ENCODE measurements around the gene CASKIN1.

CASKIN1 gene

DNA sequence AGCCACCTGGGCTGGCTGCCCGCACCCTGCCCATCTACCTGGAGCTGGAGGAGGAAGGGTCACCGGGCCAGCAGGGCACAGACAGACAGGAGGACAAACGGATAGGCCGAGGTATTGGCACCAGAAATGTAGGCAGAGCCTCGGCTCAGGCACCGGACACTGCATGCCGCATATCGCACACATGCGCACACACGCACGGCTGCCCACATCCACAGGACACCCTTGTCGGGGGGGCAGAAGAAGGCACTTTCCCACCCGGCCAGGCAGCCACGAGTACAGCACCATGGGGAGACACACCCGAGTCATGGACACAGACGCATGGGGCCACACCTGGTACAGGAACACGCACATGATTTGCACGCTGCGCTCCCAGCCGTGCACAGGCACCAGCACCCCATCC, 14.5 kb downstream of the CASKIN1 start:
- peaks cover 6% of the 10 kb centered on the region for H3K9me3 ChIP-seq (ENCODE audit: insufficient read depth, low read depth, low read length)
- H2BK5ac ChIP-seq (ENCODE audit: low read depth, low read length, poor library complexity): no peak overlapping the region
- no peak overlapping the region for H3K14ac ChIP-seq (ENCODE audit: low read length)
- no peak overlapping the region for H2AFZ ChIP-seq (ENCODE audit: insufficient read depth, low read length, poor library complexity)
- H3K79me1 ChIP-seq (ENCODE audit: low read length): no peaks in the 10 kb centered on the region
- H3K79me2 ChIP-seq (ENCODE audit: control insufficient read depth, insufficient read depth, low read length, poor library complexity): no peaks in the 10 kb centered on the region
- no peak overlapping the region for H2BK12ac ChIP-seq (ENCODE audit: low read length)
- H2AK5ac ChIP-seq (ENCODE audit: low read length): no peak overlapping the region
- H4K91ac ChIP-seq (ENCODE audit: low read depth, low read length): no peak overlapping the region
- H3K36me3 ChIP-seq (ENCODE audit: control insufficient read depth in 1 of 2, insufficient read depth in 2 of 2, low read length in 2 of 2): peaks cover 7 to 8% of the 10 kb centered on the region in 2 experiments
- no peak overlapping the region for H3K27ac ChIP-seq (ENCODE audit: low read depth, low read length)
- H3K4me2 ChIP-seq (ENCODE audit: low read length): no peak overlapping the region
- H3K4ac ChIP-seq (ENCODE audit: low read depth, low read length): no peak overlapping the region
- no peak overlapping the region for H3K18ac ChIP-seq (ENCODE audit: low read length)
- H3K23ac ChIP-seq (ENCODE audit: low read length): no peak overlapping the region
- no peaks in the 10 kb centered on the region for H3K4me1 ChIP-seq (ENCODE audit: control insufficient read depth in 1 of 2, insufficient read depth in 2 of 2, low read length in 2 of 2)
- H3K27me3 ChIP-seq (ENCODE audit: insufficient read depth, low read length): no peaks in the 10 kb centered on the region
- no peak overlapping the region for H2BK120ac ChIP-seq (ENCODE audit: insufficient read depth, low read length, poor library complexity)
- H3K9ac ChIP-seq (ENCODE audit: low read length): no peak overlapping the region
- H4K8ac ChIP-seq (ENCODE audit: low read depth, low read length): no peak overlapping the region
- H4K12ac ChIP-seq (ENCODE audit: low read depth, low read length): no peak overlapping the region
- no peak overlapping the region for H3K4me3 ChIP-seq (ENCODE audit: low read depth, low read length)
- WGBS (ENCODE audit: extremely low coverage, insufficient coverage, insufficient read length): no CpG with 5 or more reads among the region's 20 CpGs
- no peak for DNase-seq

GRCh38 chr16:2180962-2181923, 15.2 kb downstream of the CASKIN1 start:
- H2AFZ ChIP-seq (ENCODE audit: insufficient read depth, low read length, poor library complexity): no peak overlapping the region

GRCh38 chr16:2180461-2180860, 15.9 kb downstream of the CASKIN1 start:
- no peaks in the 10 kb centered on the region for H3K79me1 ChIP-seq (ENCODE audit: low read length)
- WGBS (ENCODE audit: extremely low coverage, insufficient coverage, insufficient read length): no CpG with 5 or more reads among the region's 43 CpGs

More at GRCh38 chr16:2180962-2181923, 15.2 kb downstream of the CASKIN1 start:
- Histone ChIP-seq H3K4ac (ENCODE audit: low read depth, low read length) (no peak overlapping the region), H3K4me1 (ENCODE audit: control insufficient read depth in 1 of 2, insufficient read depth in 2 of 2, low read length in 2 of 2) (no peaks in the 10 kb centered on the region), H3K4me3 (ENCODE audit: low read depth, low read length) (no peak overlapping the region), H3K79me1 (ENCODE audit: low read length) (no peaks in the 10 kb centered on the region), H3K9ac (ENCODE audit: low read length) (no peak overlapping the region), H2AK5ac (ENCODE audit: low read length) (no peak overlapping the region), H2BK12ac (ENCODE audit: low read length) (no peak overlapping the region), H3K23ac (ENCODE audit: low read length) (no peak overlapping the region), H3K27ac (ENCODE audit: low read depth, low read length) (no peak overlapping the region), H3K14ac (ENCODE audit: low read length) (no peak overlapping the region), H4K12ac (ENCODE audit: low read depth, low read length) (no peak overlapping the region), H4K8ac (ENCODE audit: low read depth, low read length) (no peak overlapping the region), H3K27me3 (ENCODE audit: insufficient read depth, low read length) (no peaks in the 10 kb centered on the region), H4K91ac (ENCODE audit: low read depth, low read length) (no peak overlapping the region), H3K9me3 (ENCODE audit: insufficient read depth, low read depth, low read length) (peaks cover 6% of the 10 kb centered on the region), H3K36me3 (ENCODE audit: control insufficient read depth in 1 of 2, insufficient read depth in 2 of 2, low read length in 2 of 2) (peaks cover 14 to 15% of the 10 kb centered on the region in 2 experiments), H3K18ac (ENCODE audit: low read length) (no peak overlapping the region), H2BK120ac (ENCODE audit: insufficient read depth, low read length, poor library complexity) (no peak overlapping the region), H3K79me2 (ENCODE audit: control insufficient read depth, insufficient read depth, low read length, poor library complexity) (no peaks in the 10 kb centered on the region), H3K4me2 (ENCODE audit: low read length) (no peak overlapping the region), H2BK5ac (ENCODE audit: low read depth, low read length, poor library complexity) (no peak overlapping the region)
- DNase-seq: peak in 1 of 2 donors; percentile 27
- WGBS (ENCODE audit: extremely low coverage, insufficient coverage, insufficient read length): no CpG with 5 or more reads among the region's 46 CpGs

DNA sequence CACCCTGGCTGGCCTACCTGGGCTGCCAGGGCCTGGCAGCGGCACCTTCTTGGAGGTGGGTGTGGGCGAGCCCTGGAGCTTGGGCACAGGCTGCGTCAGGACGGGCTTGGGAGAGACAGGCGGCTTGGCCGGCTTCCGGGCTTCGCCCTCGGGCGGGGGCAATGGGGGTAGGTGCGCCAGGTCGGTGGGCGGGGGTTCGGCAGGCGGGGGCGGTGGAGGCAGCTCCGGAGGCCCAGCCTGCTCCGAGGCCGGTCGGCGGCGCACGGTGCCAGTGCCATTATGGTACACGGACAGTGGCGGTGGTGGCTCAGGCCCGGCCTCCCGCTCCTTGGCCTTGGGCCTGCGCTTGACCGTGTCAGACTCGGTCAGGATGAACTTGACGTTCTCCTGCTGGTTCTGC, 16.8 kb downstream of the CASKIN1 start:
- no peaks in the 10 kb centered on the region for H3K27me3 ChIP-seq (ENCODE audit: insufficient read depth, low read length)
- peak; percentile 31 to 63 for DNase-seq
- no peak overlapping the region for H3K23ac ChIP-seq (ENCODE audit: low read length)
- H2BK12ac ChIP-seq (ENCODE audit: low read length): no peak overlapping the region
- H3K4me3 ChIP-seq (ENCODE audit: low read depth, low read length): no peak overlapping the region
- no peak overlapping the region for H2AK5ac ChIP-seq (ENCODE audit: low read length)
- H4K91ac ChIP-seq (ENCODE audit: low read depth, low read length): no peak overlapping the region
- H3K79me2 ChIP-seq (ENCODE audit: control insufficient read depth, insufficient read depth, low read length, poor library complexity): no peaks in the 10 kb centered on the region
- no peak overlapping the region for H2BK120ac ChIP-seq (ENCODE audit: insufficient read depth, low read length, poor library complexity)
- H2AFZ ChIP-seq (ENCODE audit: insufficient read depth, low read length, poor library complexity): no peak overlapping the region
- H2BK5ac ChIP-seq (ENCODE audit: low read depth, low read length, poor library complexity): no peak overlapping the region
- no peak overlapping the region for H4K12ac ChIP-seq (ENCODE audit: low read depth, low read length)
- no peak overlapping the region for H4K8ac ChIP-seq (ENCODE audit: low read depth, low read length)
- H3K14ac ChIP-seq (ENCODE audit: low read length): no peak overlapping the region
- no CpG with 5 or more reads among the region's 31 CpGs for WGBS (ENCODE audit: extremely low coverage, insufficient coverage, insufficient read length)
- no peak overlapping the region for H3K9ac ChIP-seq (ENCODE audit: low read length)
- no peak overlapping the region for H3K4ac ChIP-seq (ENCODE audit: low read depth, low read length)
- no peaks in the 10 kb centered on the region for H3K79me1 ChIP-seq (ENCODE audit: low read length)
- H3K4me2 ChIP-seq (ENCODE audit: low read length): no peak overlapping the region
- H3K18ac ChIP-seq (ENCODE audit: low read length): no peak overlapping the region
- no peak overlapping the region for H3K27ac ChIP-seq (ENCODE audit: low read depth, low read length)
- H3K9me3 ChIP-seq (ENCODE audit: insufficient read depth, low read depth, low read length): peaks cover 6% of the 10 kb centered on the region
- H3K4me1 ChIP-seq (ENCODE audit: control insufficient read depth in 1 of 2, insufficient read depth in 2 of 2, low read length in 2 of 2): no peaks in the 10 kb centered on the region
- H3K36me3 ChIP-seq (ENCODE audit: control insufficient read depth in 1 of 2, insufficient read depth in 2 of 2, low read length in 2 of 2): peaks cover 30 to 32% of the 10 kb centered on the region in 2 experiments

More at GRCh38 chr16:2180461-2180860, 15.9 kb downstream of the CASKIN1 start:
- H3K36me3 ChIP-seq (ENCODE audit: control insufficient read depth in 1 of 2, insufficient read depth in 2 of 2, low read length in 2 of 2): peaks cover 21 to 23% of the 10 kb centered on the region in 2 experiments
- H2AK5ac ChIP-seq (ENCODE audit: low read length): no peak overlapping the region
- H3K14ac ChIP-seq (ENCODE audit: low read length): no peak overlapping the region
- H2AFZ ChIP-seq (ENCODE audit: insufficient read depth, low read length, poor library complexity): no peak overlapping the region
- H3K9ac ChIP-seq (ENCODE audit: low read length): no peak overlapping the region
- H4K8ac ChIP-seq (ENCODE audit: low read depth, low read length): no peak overlapping the region
- H3K27ac ChIP-seq (ENCODE audit: low read depth, low read length): no peak overlapping the region
- peak; percentile 95 to 97 for DNase-seq
- H3K27me3 ChIP-seq (ENCODE audit: insufficient read depth, low read length): no peaks in the 10 kb centered on the region
- no peaks in the 10 kb centered on the region for H3K79me2 ChIP-seq (ENCODE audit: control insufficient read depth, insufficient read depth, low read length, poor library complexity)
- no peak overlapping the region for H2BK120ac ChIP-seq (ENCODE audit: insufficient read depth, low read length, poor library complexity)
- no peak overlapping the region for H4K12ac ChIP-seq (ENCODE audit: low read depth, low read length)
- H3K23ac ChIP-seq (ENCODE audit: low read length): no peak overlapping the region
- no peak overlapping the region for H2BK5ac ChIP-seq (ENCODE audit: low read depth, low read length, poor library complexity)
- H3K4me2 ChIP-seq (ENCODE audit: low read length): no peak overlapping the region
- H3K18ac ChIP-seq (ENCODE audit: low read length): no peak overlapping the region
- H3K4me1 ChIP-seq (ENCODE audit: control insufficient read depth in 1 of 2, insufficient read depth in 2 of 2, low read length in 2 of 2): no peaks in the 10 kb centered on the region
- no peak overlapping the region for H3K4ac ChIP-seq (ENCODE audit: low read depth, low read length)
- peaks cover 6% of the 10 kb centered on the region for H3K9me3 ChIP-seq (ENCODE audit: insufficient read depth, low read depth, low read length)
- H3K4me3 ChIP-seq (ENCODE audit: low read depth, low read length): no peak overlapping the region
- no peak overlapping the region for H2BK12ac ChIP-seq (ENCODE audit: low read length)
- no peak overlapping the region for H4K91ac ChIP-seq (ENCODE audit: low read depth, low read length)
